Suppressor macrophage (primary cell): Measurements from ENCODE around the gene RRM1.
A peak's percentile ranks its signal among the peaks of the same experiment; 100 is the strongest.
"Not testable (repeated sequence)": the region's sequence is repeated elsewhere in the genome, so short reads cannot be mapped to it uniquely, and the experiment has no call there.

Source experiments
- DNase-seq, 4 experiments: peaks; one replicate each; pipeline ENCODE4 v3.0.0-alpha.2; 2020 to 2022
- total RNA-seq, 17 experiments: gene quantifications; one replicate each; lab custom pipeline; 2026; ENCODE audit warnings: mixed read lengths in 6 of 17, inconsistent platforms in 3 of 17; lab: John Stamatoyannopoulos, UW

The RRM1 gene
- total RNA-seq = 46.0 to 126 (median 80.3) reads per million in 17 experiments

DNA sequence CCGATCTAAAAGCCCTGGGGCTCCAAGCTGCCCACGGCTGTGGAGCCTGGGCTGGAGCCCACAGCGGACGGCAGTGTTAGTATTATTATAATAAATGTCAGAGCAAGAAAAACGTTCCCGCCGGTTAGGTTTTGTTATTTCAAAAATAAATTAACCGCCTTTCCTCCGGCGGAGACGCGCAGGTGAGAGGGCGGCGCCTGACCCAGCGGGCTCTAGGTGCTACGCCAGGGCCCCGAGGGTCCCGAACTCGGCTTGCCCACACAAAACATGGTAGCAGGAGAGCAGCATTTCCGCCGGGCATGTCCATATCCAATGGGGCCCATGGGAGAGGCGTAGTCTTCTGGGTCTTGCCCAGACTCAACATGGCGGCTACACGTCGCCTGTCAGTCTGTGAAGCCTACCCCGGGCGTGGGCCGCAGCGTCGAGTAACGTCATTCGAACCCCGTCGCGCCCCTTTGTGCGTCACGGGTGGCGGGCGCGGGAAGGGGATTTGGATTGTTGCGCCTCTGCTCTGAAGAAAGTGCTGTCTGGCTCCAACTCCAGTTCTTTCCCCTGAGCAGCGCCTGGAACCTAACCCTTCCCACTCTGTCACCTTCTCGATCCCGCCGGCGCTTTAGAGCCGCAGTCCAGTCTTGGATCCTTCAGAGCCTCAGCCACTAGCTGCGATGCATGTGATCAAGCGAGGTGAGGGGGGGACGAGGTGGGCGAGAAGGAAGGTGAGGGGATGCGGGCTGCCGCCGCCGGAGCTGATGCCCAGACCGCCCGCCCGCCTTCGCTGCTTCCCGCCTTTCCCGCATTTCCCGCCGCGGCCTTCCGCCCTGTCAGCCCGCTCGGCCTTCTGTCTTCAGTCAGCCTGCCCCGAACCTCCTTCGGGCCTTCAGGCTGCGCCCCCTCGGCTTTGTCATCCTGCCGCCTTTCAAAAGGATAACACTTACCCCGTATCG is at the start of gene RRM1:
TSS of gene RRM1 (plus strand) at position 452 of the 944 bp plus-strand sequence. CDS start at position 666, 214 bp downstream.
- DNase-seq = peak; percentile 97 to 98 (median 98)

DNA sequence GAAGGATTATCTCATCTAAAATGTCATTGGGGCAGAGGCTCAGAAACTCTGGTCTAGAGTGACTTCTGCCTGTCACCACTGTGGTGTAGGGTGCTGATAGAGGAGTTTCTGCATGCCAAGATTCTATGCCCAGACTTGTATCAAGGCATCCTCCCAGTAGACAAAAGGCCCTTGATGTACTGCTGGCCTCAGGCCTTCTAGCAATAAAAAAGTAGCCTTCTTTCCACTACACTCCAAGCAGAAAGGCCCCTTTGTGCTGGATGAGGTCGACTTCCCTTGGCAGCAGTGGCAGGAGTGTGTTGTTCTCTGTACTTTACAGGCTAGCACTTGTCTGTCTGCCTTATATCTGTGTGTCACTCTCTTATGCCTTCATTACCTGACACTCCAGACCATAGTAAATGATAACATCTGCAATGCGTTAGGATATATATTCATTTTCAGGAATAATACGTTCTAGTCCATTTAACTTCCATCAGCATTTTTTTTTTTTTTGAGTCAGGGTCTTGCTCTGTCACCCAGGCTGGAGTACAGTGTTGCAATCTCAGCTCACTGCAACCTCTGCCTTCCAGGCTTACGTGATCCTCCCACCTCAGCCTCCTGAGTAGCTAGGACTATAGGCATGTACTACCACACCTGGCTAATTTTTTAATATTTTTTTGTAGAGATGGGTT is 49.5 kb upstream of the RRM1 start:
- no peak for DNase-seq

DNA sequence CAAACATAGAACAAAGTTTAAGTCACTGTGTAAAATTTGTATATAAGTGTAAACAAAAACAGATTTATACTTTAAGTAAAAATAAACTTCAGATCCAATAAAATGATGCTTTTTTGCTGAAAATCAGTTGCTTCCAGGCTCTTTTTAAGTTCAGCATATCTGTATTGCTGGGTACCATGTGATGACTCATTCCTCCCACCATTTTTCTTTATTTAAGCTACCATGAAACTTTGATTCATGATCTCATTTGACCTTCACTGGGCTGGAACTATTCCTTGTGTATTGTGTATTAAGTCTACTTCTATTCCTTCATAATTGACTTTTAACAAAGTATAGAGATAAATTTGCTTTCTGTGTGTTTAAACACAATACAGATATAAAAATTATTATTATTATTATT is 46.3 kb upstream of the RRM1 start:
- peak in 2 of 4 experiments; percentile 53 to 62 for DNase-seq

DNA sequence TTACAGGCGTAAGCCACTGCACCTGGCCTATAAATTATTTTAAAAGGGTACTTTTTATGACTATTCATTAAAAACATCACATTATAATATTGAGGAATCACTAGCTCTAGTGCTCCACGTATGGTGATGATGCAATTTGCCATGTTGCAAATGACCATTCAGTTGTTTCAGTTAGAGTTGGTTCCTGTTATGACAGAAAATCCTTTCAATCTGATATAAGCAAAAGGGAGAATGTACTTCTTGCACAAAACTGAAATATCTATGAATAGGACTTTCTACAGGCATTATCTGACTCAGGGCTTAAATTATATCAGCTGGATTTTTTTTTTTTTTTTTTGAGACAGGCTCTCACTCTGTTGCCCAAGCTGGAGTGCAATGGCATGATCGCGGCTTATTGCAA is 45.6 kb upstream of the RRM1 start:
- peak; percentile 62 to 90 (median 80) for DNase-seq

DNA sequence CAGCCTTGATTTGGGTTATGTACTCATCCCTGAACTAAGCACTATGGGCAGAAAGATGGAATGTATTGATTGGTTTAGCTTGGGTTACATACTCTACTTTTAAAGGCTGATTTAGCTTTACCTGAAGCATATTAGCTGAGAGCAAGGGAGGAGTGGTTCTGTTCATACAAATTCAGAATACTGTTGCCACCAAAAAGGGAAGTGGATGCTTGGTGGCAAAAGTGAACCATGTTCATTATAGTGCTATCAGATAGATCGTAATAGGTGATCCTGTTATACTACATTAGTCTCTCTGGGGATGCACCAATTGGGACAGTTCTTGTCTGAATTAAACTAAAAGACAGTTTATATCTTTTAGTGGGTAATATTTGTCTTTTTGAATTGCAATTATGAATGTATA is 44.5 kb upstream of the RRM1 start:
- DNase-seq = no peak

DNA sequence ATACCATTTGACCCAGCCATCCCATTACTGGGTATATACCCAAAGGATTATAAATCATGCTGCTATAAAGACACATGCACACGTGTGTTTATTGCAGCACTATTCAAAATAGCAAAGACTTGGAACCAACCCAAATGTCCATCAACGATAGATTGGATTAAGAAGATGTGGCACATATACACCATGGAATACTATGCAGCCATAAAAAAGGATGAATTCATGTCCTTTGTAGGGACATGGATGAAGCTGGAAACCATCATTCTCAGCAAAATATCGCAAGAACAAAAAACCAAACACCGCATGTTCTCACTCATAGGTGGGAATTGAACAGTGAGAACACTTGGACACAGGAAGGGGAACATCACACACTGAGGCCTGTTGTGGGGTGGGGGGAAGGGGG is 41.4 kb upstream of the RRM1 start:
- DNase-seq = not testable (repeated sequence)

DNA sequence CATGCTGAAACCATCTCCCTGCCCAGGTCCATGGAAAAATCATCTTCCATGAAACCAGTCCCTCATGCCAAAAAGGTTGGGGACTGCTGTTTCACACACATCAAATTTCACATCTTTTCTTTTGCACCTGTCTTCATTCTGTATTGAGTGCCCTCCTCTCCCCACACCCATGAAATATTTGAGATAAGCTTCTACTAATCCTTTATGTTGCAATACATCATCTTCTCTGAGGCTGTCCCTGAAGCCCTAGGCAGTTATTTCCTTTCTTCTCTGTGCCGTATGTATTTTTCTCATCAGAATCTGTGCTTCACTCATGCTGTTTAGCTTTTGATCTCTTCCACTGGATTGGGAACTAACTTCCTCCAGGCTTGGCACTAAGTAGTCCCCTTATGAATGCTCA is 40.0 kb upstream of the RRM1 start:
- DNase-seq = no peak

DNA sequence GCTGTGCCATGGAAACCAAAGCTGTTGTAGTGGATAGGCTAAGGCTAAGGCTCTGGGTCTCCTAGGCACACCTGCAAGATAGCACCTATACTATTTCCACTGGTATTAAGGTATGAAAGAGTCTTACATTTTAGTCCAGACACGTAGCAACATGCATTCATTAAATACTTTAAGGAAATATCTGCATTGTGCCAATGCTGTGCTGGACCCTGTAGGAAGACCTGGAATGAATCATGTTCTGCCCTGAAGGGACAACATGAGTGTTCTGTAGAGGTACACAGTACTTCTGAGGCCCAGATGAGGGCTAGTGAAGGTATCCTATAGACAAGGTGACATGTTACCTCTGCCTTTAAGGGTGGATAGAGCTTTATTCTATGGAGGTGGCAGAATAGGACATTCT is 35.2 kb upstream of the RRM1 start:
- no peak for DNase-seq

DNA sequence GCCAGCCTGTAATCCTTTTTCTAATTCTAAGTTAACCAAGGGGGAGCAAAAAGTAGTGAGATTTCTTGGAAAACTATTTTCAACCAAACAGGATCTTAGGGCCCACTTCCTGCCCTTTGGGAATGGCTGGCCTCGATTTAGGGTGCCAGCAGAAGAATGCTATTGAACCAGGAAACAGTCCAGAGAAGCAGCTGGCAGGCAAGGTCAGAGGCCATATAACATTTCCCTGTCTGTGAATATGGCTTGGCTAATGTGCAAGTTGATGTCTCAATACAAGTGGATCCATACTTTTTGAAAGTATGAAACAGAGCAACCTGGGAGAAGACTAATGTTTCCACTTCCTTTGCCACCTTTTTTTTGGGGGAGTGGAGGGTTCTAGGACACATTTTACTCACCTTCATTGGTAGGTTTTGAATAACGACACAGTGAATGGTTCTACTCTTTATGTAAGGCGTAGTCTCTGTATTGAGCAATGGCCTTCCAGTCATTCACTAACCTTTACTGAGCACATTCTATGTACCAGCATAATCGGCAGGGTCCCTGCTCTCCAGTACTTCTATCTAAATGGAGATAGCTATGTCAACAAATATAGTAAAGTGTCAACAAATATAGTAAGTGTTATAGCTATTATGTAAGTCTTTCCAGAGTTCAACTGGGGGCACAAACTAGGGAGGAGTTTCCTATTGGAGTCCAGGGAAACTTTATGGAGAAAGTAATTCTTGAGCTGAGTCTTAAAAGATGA is 34.2 kb upstream of the RRM1 start:
- no peak for DNase-seq

DNA sequence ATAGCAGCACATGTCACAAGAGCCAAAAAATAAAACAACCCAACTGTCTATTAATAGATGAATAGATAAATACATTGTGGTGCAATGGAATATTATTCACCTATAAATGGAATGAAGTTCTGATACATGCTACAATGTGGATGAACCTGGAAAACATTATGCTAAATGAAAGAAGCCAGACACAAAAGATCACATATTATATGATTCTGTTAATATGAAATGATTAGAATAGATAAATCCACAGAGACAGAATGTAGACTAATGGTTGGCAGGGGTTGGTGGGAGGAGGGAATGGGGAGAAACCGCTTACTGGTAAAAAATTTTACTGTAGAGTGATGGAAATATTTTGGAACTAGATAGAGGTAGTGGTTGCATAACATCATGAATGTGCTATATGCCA is 32.9 kb upstream of the RRM1 start:
- no peak for DNase-seq

DNA sequence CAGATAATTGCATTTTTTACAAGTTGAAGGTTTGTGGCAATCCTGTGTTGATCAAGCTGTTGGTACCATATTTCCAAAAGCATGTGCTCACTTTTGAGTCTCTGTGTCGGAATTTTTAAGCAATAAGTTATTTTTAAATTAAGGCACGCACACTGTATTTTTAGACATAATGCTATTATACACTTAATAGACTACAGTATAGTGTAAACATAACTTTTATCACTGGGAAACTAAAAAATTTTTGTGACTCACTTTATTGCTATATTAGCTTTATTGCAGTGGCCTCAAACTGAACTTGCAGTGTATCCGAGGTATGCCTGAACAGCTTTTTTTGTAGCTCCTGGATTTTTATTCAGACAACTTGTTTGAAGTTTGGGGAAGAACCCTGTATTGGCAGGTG is 31.3 kb upstream of the RRM1 start:
- DNase-seq = no peak

DNA sequence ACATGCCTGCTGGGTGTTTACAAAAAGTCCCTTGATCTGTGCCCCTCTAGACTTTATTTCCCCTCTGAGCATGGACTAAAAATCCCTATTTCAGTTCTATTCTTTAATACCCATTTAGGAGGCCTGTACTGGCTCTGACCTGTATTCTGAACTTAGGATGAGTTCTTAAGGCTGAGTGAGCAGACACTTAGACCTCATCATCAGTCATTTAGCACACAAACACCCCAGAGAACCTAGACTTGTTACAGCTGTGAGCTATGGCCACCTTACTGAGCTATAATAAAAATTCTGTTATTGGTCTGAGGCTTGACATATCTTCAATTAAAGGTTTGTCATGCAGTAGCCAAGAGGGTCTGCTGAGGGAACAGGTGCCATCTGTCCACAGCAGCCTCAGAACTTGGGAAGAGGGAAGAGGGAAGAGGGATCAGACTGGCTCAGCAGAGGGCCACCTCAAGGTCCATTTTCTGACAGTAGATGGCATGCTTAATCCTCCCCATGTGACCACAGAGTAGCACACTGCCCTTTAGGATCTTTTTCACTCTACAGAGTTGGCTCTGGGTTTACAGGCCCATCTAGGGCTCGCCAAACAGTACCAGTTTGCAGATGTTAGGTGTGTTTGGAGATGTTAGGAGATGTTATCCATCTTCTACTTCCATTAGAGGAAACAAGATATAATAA is 30.2 kb upstream of the RRM1 start:
- no peak for DNase-seq

DNA sequence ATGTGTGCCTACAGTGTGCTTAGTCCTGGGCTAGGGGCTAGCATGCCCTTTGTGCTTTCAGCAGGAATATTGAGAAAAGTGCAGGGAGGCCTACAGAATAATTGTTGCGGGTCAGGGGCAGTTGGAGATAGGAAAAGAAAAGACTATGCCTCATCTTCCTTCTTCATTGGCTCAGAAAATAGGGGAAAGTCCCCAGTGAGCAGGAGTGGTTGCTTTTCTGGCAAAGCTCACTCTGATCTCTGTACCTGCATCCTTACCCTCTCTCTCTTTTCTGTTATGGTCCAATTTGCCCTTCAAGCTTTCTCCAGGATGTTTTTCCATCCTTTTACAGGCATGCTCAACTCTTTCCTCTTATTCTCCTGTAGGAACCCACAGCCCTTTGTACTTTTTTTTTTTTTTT is 29.5 kb upstream of the RRM1 start:
- DNase-seq = no peak

DNA sequence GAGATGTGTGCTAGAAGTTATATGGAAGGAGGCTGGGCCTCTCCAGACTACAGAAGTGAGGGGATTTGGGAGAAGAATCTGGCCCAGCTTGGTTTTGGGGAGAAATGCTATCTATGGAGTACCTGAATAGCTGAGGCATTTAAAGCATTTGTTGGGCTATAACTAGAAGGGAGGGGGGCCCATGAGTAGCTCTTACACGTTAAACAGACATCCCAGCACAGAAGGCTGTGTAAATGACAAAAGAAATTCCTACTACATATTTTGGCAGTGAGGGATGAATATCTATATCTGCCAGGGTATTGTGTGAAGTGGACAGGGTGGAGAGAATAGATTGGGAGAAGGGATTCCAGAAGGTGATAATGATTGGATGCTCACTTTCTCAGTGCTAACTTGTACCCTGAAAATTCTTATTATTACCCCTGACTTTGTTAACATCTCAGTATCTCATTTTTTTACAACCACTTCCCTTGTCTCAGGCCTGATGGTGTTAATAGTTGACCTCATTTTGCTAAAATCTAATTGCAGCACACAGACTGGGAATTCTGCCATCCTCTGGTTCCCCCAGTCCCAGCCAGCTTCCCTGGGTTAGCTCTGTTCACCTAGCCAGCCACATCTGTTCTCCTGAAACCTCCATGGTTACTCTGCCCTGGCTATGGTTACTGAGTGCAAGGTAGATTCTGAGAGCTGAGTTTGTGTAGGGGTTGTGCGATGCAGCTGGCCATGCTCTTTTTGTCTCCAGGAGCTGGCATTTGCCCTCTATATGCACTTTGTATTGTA is 28.8 kb upstream of the RRM1 start:
- DNase-seq = no peak

DNA sequence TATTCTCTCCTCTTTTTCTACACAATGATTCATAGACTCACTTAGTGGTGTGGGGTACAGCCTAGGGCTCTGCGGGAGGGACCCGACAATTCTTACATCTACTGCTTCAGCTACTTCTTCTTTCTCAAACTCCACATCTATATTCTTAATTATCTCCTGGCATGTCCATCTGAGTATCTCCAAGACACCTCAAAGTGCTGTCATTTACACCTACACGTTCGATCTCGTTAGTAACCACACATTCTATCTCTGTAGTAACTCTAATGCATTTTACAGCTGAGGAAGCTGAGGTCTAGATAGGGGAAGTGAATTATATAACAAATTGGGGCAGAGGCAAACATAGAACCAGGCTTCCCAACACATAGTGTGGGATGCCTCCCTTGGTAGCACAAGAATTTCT is 27.7 kb upstream of the RRM1 start:
- DNase-seq = peak; percentile 44 to 81 (median 64)

DNA sequence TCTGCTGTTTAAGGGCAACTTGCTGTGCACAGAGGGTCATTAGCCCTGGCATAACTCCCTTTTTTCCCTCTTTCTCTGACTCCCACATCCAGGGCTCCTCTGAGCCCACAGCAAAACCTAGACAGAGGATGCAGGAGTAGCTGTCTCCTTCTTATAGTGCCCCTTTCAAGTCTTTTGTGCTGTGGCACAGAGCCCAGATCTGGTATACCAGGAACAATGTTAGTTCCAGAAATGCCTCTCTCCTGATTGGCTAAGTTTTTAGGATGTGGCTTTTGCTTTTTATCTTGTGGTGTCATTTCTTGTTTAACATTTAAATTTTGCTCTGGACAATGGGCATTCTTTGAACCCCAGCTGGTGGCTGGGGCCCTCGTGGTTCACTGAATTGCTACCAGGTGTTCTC is 25.6 kb upstream of the RRM1 start:
- peak; percentile 23 to 66 (median 47) for DNase-seq

DNA sequence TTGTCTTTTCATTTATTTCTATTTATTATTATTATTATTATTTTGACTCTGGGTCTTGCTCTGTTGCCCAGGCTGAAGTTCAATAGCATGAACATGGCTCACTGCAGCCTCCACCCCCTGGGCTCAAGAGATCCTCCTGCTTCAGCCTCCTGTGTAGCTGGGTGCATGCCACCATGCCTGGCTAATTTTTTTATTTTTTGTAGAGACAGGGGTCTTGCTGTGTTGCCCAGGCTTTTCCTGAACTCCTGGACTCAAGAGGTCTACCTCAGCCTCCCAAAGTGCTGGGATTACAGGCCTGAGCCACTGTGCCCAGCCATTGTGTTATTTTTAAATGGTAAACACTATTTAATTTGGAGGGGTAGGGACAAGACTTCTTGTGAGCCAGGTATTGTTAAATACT is 23.3 kb upstream of the RRM1 start:
- DNase-seq = no peak

DNA sequence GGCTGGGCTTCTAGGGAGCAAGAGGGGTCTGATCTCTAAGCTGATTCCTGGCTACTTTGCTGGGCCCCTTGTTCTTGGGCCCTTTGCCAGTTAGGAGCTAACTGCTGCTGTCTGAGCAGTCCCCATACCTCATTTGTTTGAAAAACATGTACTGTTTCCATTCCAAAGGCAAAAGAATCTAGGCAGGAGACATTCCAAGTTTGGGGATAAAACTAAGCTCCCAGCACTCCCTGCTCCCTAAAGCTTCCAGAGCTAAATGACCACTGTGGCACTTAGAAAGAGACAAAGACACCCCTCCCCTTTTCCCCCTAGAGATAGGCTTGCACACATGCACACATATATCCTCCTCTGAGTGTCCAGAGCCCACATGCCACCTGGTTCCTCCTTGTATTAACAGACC is 22.7 kb upstream of the RRM1 start:
- DNase-seq = no peak

DNA sequence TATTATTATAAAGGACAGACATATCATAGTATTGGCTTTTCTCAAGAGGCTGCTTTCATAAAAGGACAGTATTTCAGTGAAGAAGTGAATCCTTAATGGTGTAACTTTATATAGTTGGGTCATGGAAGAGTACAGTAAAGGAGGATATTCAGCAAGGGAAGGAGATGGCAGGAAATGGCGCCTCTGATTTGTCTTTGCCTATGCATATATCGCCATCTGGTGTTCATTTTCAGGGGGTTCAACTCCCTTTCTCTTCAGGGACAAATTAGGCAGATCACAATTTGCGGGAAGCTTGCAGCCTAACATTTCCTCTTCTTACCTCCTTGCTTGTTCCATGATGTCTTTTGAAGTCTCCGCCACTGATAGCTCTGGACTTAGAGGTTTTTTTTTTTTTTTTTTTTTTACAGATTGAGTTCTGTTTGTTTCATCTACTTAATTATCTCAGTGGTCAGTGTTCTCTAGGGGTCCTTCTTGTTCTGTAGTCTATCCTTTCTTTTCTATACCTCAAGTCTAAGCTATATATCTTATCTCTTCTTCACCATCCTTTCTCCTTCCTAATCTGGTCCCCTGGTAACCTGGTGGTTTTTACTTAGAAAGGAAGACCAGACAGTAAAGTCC is 21.8 kb upstream of the RRM1 start:
- peak; percentile 78 to 89 (median 82) for DNase-seq

DNA sequence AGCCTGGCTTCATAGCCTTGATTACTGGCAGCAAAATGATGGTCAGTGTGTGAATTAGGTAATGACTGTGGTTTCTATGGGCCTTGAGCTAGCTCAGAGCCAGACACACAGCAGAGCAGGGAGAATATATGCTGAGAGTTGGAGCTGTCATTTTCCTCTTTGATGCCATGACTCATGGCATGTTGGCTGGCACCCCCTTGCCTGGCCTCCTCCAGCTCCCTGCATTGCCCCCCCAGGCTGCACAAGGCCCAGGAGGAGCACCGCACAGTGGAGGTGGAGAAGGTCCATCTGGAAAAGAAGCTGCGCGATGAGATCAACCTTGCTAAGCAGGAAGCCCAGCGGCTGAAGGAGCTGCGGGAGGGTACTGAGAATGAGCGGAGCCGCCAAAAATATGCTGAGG is 20.3 kb upstream of the RRM1 start:
- no peak for DNase-seq

DNA sequence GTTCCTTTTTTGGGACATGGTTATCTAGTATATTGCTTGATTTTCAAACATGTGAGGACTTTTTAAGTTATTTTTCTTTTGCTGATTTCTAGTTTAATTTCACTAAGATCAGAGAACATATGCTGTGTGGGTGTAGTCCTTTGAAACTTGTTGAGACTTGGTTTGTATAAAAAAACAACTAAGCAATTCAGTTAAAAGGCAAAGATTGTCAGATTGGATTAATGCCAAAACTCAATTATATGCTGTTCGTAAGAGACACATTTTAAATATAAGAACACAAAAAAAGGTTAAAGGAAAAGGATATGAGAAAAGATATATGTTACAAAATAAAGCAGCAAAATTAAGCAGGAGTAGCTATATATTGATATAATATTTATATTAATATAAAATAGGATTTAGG is 17.8 kb upstream of the RRM1 start:
- no peak for DNase-seq
